ENCODE measurements around the gene YIPF2. TPM values are rescaled to one million over a fixed set of nuclear protein-coding genes. Genes with fewer than 3 reads are reported as not detected.
A peak's percentile ranks its signal among the peaks of the same experiment; 100 is the strongest.

Gene YIPF2
- total RNA-seq = 10 to 100 TPM; 23.5 to 46.1 (median 31.4) TPM
- long read RNA-seq, partial matches to known transcripts = 0 of 6 reads
- long read RNA-seq, other reads (novel, unspliced or antisense) = 1 of 6 reads

- Histone ChIP-seq H3K36me3 (peaks cover 0 to 5% (median 0%) of the 10 kb centered on the region in 4 donors), H3K27ac (peak within 1 kb of the TSS; percentile 53 to 78 (median 75)), H3K27me3 (no peaks in the 10 kb centered on the region), H3K4me1 (peaks cover 0 to 18% (median 5%) of the 10 kb centered on the region in 4 donors), H3K9me3 (no peaks in the 10 kb centered on the region), H3K4me3 (peak within 1 kb of the TSS; percentile 96 to 100 (median 98))
- TF ChIP-seq, protein P1, sequence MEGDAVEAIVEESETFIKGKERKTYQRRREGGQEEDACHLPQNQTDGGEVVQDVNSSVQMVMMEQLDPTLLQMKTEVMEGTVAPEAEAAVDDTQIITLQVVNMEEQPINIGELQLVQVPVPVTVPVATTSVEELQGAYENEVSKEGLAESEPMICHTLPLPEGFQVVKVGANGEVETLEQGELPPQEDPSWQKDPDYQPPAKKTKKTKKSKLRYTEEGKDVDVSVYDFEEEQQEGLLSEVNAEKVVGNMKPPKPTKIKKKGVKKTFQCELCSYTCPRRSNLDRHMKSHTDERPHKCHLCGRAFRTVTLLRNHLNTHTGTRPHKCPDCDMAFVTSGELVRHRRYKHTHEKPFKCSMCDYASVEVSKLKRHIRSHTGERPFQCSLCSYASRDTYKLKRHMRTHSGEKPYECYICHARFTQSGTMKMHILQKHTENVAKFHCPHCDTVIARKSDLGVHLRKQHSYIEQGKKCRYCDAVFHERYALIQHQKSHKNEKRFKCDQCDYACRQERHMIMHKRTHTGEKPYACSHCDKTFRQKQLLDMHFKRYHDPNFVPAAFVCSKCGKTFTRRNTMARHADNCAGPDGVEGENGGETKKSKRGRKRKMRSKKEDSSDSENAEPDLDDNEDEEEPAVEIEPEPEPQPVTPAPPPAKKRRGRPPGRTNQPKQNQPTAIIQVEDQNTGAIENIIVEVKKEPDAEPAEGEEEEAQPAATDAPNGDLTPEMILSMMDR (IDR thresholded peaks at IDR 0.05) = no peak
- peak; percentile 66 for TF ChIP-seq POLR2A (IDR thresholded peaks at IDR 0.05)
- WGBS (ENCODE audit: insufficient coverage, low coverage, low lambda C conversion rate, missing lambda C conversion rate) = 1% methylated on average over 18 of the region's 96 CpGs
- ATAC-seq = peak; percentile 93 to 96 (median 94)
- peak; percentile 96 to 98 (median 98) for DNase-seq
- intact Hi-C loops (cut with DNase I) = loop anchor here in 1 of 2 donors (10.0 kb wide), 1 partner anchor 54 kb away; the partner anchor contains the start of gene CARM1
These were observed at the start of gene YIPF2, which contains the start of gene TIMM29 for GRCh38 chr19:10928563-10929401. Gene YIPF2, minus strand, starts transcription at chr19:10928639. Its CDS starts 229 bp downstream, at chr19:10928410. Gene TIMM29, plus strand, starts transcription at chr19:10928811. Its CDS starts 12 bp downstream, at chr19:10928823.

- TF ChIP-seq, protein P1 (IDR thresholded peaks at IDR 0.05) = no peak
- no peak for TF ChIP-seq POLR2A (IDR thresholded peaks at IDR 0.05)
- 100% methylated on average over 1 of the region's 5 CpGs for WGBS (ENCODE audit: insufficient coverage, low coverage, low lambda C conversion rate, missing lambda C conversion rate)
- H3K4me3 ChIP-seq = no peak overlapping the region
- ATAC-seq (peak in 3 of 4 donors; percentile 11 to 15 (median 14)), DNase-seq (no peak)
- H3K27ac ChIP-seq = no peak overlapping the region
- no peaks in the 10 kb centered on the region for H3K9me3 ChIP-seq
- H3K4me1 ChIP-seq = peaks cover 0 to 9% (median 4%) of the 10 kb centered on the region in 4 donors
- H3K27me3 ChIP-seq = no peaks in the 10 kb centered on the region
- intact Hi-C loops (cut with DNase I) = no loop called here
- no peaks in the 10 kb centered on the region for H3K36me3 ChIP-seq
These were observed 49.3 kb upstream of the YIPF2 start for GRCh38 chr19:10977742-10978092.

GRCh38 chr19:10976131-10976892 lies 47.9 kb upstream of the YIPF2 start:
- no peak overlapping the region for H3K4me3 ChIP-seq

More at GRCh38 chr19:10976131-10976892, 47.9 kb upstream of the YIPF2 start:
- intact Hi-C loops (cut with DNase I) = no loop called here
- WGBS (ENCODE audit: insufficient coverage, low coverage, low lambda C conversion rate, missing lambda C conversion rate) = 71% methylated on average over 7 of the region's 19 CpGs
- Histone ChIP-seq H3K27me3 (no peaks in the 10 kb centered on the region), H3K36me3 (no peaks in the 10 kb centered on the region), H3K4me1 (peaks cover 0 to 9% (median 4%) of the 10 kb centered on the region in 4 donors), H3K9me3 (no peaks in the 10 kb centered on the region), H3K27ac (no peak overlapping the region)
- ATAC-seq (peak in 1 of 4 donors; percentile 16), DNase-seq (no peak)
- TF ChIP-seq POLR2A (IDR thresholded peaks at IDR 0.05) = no peak
- TF ChIP-seq, protein P1 (IDR thresholded peaks at IDR 0.05) = no peak

Data from right lobe of liver (tissue), 6 donors.